GM04504 (cell line): ENCODE results near the gene DYSF.

Experiments used
- DNase-seq: peaks from one replicate; pipeline ENCODE4 v3.0.0-alpha.2; 2012; ENCODE audit warnings: low read depth

DYSF gene

DNA sequence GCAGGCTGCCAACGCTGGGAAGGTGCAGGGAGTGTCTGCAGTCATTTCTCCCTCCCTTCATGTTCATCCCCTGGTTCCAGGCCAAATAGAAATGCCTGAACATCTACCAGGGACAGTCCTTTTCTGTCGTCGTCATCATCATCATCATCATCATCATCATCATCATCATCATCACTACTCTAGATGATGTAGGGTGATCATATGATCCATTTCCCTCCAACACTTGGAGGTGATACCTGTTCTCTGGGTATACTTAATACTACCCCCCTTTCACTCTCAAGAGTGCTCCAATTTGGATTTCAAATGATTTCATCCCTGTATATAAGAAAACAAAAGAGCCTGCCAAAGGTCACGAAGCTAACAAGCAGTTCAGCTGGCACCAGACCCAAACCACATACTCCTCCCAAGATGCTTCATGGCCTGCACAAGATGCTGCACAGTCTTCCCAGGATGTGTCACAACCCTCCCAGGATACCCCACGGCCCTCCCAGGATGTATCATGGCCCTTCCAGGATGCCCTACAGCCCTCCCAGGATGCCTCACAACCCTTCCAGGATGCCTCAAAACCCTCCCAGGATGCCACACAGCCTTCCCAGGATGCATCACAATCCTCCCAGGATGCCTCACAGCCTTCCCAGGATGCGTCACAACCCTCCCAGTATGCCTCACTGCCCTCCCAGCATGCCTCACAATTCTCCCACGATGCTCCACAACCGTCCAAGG is 257.9 kb downstream of the DYSF start:
- DNase-seq: peak; percentile 71

DNA sequence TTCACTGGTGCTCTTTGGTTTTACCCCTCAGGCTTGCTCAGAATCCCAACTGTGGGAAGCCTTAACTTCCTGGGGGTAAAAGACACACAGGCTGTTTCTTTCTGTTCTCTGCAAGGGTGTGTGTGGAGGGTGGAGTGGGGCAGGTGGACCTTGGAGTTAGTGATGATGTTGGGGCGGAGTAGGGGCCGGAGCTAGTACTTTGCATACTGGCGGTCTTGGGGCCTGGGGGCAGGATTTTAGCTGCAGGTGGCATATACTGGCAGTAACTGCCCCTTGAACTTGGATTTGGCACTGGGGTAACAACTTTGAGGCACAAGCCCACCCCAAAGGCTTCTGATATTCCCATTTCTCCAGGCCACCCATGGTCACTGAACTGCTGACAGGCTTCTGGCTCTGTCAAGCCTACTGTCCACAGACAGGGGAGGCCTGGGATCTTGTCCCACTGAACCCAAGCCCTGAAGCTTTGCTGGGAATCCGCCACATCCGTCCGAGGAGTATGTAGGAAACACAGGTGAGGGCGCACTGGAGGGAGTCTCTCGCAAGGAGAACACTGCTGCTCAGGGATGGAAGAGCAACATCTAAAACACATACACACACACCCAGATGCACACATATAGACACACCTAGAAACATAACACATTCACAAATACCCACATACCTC is 258.9 kb downstream of the DYSF start:
- DNase-seq: no peak

DNA sequence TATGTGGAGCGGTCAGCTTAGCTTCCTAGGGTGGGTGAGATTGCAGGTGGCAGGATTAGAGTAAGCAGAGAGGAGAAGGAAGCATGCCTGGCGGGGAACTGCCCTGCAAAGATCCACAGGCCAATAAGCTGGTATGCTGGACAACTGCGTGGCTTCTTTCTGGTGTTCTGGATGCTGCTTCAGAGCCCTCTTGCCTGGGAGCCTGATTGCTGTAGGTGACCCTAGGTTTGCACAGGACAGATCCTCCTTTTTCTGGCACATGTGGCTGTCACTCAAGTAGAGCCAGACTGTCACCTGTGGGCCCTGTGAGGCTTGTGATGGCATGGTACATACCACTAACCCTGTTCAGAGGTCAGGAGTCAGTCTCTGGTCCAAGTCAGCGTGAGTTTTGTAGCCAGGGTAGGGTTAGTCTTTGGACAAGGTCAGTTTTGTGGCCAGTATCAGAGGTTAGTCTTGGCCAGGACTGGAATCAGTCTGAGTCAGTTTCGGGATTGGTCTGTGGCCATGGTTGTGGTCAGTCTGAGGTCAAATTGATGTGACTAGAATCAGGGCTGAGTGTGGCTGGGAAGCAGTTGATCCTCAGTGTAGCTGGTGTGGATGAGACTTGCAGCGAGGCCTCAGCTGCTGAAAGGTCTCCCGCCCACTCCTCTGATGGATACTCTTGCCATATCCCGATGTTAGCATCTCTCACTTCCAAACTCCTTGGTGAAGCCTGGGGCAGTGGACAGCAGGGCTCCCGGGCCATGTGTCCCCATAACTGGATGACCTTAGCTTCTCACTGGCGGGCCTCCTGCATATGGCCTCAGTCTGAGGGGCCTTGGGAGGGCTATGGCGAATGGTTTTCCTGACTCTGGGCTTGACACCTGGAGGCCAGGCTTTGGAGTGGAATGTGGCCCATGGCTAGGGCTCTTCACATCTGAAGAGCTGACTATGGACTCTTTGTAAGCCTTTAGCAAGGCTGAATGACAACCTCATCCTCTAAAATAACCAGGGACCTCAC is 260.5 kb downstream of the DYSF start:
- DNase-seq: no peak

DNA sequence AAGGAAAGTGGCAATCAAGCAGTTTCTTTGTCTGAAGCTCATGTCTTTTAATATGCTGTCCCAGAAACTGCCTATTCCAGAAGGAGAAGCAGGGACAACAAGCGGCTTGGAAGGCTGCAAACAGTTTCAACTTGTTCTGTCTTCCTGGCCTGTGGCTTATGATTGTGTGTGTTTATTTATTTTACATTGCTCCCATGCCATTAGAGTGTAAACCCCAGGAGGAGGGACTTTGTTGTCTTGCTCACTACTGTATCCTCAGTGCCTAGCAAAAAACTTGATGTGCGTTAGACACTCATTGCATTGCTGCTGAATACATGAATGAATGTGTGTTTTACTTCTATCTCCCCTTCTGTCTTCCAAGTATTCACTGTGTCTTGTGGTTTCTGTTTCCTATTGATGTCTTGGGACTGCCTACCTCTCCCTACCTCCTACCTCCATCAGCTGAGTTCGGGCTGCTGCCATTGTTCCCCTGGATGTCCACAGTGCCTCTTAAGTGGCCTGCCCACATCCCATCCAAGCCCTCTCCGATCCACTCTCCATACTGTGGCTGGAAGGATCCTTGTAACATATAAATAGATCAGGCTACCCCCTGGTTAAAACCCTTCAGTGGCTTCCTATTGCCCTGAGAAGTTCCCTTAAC is 261.4 kb downstream of the DYSF start:
- no peak for DNase-seq

DNA sequence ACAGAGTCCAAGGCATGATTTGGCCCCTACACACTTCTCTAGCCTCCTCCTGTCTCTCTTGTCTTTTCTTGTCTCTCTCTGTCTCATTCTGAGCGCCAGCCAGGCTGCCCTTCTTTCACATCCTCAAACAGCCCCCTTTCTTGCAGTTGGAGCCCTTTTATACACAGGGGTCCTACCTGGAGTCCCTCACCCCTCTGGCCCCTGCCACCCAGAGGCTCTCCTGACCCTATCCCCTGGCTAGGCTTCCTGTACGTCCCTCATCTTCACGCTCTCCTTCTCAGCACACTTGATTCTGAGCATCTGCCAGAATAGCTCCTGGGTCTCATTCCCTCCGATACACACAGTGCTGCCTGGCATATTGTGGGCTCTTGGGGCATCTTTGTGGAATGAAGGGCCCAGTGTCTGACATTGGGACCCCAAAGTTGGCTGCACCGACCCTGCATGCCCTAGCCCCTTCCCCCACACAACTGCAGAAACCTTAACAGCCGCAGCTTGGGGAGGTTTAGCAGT is 261.9 kb downstream of the DYSF start:
- no peak for DNase-seq

DNA sequence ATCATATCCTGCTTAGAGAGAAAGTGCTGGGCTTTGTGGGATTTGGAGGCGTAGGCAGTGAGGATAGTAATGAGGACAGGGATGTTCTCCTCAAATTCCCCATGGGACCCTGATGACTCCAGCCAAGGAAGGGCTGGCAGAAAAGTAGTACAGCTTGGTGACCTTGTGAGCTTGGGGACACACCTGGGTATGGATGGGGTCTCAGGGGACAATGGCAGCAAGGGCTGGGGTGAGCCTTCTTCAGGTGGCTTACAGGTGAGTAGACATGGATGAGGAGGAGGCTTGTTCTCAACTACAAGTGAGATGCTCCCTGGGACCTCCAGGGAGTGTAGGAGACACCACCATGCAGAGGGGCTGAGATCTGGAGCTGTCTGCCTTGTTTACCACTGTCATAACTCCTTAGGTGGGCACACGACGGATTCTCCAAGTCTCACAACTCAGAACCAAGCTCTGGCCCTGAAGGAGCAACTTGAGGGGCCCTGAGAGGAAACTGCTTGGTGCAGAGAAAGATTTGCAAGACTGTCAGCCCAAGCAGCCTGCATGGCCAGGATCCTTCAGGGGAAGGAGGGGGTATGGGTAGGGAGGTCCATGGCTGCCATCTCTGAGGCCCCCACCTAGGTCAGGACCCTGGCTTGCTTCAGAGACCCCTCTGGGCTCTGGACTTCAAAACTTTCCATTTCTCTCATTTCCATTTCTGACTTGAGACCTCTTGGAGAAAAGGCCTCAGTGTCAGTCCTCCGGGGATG is 262.8 kb downstream of the DYSF start:
- no peak for DNase-seq

DNA sequence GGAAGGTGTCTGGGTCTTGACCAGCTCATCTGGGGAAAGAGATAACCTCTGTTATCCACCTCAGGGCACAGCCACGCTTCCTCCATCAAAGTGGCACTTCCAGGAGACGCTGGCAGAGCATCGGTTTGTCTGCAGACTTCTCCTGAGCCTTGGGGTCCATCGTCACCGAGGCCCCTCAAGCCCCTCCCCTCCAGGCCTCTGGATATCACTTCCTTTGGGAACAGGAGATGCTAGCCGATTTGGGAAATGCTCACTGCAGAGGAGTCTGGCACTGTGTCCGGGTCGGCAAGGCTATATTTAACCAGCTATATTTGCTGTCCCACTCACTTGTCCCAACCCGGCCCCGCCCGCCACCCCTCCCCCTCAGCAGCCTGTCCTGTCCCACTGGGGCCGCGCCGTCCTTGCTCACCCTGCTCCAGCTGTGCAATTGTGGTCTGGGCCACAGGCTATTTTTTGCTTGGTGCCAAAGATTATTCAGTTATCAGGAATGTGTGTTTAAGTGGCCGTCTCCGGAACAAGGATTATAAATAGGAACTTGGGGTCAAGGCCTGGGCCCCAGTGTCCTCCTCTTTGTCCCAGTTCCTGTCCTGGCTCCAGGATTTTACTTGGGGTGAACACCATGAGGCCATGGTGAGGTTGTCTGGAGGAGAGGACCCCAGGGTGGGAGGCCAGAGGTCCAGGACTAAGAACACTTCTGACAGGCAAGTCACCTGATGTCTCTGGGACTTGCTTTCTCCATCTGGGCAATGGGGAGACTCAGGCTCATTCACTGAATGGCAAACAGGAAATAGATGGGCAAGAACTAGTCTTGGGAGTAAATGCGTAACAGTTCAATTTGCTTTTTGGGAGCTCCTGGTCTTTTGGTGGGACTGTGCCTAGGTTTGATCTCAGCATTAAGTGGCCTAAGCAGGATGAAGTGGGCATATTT is 263.6 kb downstream of the DYSF start:
- DNase-seq: peak; percentile 79

DNA sequence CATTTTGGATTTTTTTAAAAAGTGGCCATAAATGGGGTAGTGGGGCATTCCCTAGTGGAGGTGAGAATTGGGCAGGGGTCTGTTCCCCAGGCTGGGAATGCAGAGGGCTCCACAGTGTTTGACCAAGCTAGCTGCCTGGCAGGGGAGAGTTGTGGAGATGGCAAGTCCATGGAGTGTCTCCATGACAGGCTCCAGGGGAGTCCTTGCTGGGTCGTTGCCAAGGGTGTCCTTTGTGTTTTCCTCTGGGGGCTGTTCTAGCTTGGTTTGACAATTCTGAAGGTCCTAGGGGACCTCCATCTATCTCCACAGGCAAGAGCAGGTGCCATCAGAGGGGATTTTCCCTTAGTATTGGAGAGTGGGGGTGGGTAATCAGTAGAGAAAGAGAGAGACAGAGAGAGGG is 265.3 kb downstream of the DYSF start:
- no peak for DNase-seq

DNA sequence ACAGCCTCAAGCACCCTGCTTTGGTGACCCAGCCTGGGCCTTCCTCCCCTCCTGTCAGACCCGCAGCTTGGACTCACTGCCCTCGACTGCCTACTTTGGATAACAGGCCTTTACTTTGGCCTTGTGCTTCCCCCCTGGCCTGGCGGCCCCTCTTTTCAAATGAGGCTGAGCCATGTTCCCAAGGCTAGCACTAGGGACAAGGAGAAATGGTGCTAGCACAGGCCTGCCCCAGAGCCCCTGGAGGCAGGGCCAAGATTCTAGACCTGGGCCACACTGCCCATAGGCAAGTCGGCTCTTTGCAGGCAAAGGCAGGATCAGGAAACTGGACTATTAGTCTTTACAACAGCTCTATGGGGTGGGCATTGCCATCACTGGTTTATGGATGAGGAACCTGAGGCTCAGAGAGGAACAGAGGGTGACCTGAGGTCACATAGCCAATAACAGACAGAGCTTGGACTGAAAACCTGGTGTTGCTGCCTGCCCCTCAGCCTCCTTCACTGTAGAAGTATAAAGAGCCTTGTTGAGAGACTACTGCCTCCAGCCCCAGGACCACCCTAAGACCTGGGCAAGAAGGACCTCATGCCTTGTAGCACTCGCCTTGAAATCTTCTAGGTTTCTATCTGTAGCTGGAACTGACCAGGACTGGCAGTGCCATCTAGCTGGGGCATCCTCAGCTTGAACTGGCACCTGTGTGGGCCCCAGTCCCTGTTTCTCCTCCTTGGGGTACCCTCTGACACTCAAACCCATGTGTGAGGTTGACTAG is 266.3 kb downstream of the DYSF start:
- no peak for DNase-seq

DNA sequence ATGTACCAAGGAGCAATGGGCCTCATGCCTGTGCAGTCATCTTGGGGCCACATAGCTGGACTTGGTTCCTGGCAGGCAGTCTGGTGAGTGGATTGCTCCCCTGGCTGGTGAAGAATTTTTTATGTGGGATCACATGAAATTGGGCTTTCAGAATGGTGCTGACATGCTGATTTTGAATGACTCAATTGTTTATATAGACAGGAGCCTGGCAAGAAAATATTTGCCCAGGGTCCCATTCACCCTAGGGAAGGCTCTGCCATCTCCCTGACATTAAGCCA is 266.9 kb downstream of the DYSF start:
- no peak for DNase-seq

DNA sequence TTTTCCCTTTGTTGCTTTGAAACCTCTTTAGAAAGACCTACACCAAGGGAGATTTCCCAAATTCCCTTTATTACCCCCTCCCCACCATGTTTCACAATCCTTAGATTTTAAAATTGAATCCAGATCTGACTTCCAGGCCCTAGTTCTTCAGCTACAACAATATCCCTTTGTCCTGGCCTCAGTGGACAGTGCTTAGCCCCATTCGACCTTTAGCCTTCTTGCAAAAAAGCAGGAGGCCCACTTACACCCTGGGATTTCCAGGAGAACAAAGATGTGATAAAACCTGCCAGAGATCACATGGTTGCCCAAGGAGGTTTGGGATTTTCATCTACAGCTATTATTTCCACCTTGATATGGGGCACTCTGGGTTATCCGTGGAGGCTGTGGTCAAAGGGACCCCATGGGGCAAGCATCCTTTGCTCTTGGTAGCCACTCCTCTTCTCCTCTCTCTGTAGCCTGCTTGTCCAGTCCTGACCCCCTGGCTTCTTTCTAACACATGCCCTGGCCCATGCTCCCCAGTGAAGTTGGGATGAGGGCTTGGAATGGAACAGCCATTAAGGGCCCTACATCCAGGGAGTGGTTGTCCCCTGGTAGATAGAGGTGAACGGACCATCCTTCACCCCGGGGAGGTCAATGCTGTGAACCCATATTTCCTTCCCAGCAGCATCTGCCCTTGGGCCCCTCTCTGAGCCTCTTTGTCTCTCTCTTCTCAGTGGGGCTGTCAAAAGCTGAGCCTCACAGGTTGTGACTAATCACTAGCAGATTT is 267.4 kb downstream of the DYSF start:
- no peak for DNase-seq

DNA sequence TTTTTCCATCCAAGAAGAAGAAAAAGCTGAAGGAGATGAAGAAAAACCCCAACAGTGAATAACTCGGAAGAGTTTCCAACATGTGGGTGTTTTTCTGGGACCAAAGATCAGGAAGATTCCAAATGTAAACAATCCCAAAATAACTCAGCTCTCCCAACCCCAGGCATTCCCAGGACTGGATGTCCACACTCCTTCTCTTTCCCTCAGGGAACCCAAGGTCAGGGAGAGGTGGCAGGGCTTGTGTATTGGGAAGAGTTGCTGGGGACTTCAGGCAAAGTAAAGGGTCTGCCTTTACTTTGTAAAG is 268.0 kb downstream of the DYSF start:
- DNase-seq: no peak

DNA sequence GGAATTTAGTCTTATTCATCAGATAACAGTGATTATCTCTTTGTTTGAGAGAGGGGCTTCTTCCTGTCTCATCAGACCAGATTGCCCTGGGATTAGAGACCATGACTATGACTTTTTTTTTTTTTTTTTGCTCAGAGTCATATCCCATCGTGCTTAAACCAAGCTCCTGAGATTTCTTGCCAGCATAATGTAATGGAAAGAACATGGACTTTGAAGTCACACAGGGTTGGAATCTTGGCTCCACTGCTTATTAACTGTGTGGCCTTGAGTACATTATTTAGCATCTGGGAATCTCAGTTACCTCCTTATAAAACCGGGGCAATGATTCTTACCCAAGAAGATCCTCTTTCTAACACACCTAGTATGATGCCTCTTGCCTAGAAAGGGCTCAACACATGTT is 268.3 kb downstream of the DYSF start:
- DNase-seq: no peak

DNA sequence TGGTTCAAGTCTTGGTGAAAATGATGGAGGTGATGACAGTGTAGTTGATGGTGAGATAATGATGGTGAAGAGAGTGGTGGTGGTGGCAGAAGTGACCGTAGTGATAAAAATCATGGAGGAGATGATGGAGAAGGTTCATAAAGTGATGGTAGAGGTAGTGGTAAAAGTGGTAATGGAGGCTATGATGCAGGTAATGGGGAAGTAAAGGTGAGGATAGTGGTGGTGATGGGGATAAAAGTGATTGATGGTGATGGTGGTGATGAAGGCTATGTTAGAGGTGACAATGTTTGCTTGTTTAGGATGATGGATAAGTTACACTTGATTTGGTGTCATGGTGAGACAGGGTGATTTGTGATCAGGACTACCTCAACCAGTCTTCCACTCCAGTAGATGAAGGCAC is 268.9 kb downstream of the DYSF start:
- DNase-seq: no peak

DNA sequence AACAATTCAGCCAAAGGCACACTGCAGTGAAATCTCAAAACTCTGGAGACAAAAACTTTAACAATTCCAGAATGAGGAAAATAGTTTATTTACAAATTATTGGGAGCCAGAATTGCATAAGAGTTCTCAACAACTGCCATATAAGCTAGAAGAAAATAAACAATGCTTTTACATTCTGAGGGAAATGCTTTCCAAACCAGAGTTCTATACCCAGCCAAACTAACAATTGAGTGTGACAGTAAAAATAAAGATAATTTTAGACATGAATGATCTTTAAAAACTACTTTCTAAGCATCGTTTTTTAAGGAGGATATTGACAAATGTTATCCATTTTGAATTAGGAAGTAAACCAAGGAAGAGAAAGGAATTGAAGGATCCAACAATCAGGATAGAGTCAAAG is 271.4 kb downstream of the DYSF start:
- no peak for DNase-seq

DNA sequence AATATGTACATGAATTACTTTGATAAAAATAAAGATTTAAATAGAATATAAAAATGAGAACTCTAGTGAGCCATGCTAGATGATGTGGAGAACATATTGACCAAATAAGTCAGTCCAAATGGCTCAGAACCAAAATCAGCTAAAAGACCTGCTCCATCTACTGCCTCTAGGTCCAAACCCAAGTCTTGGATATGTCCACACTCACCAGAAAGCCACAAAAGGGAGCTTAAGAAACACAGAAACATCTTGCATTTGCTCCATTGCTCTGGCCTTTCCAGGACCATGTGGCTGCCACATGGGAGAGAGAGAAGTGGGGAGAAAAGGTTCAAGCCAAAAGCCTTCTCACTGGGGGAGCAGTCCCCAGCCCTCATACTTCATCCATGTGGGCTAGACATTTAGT is 272.5 kb downstream of the DYSF start:
- DNase-seq: no peak

DNA sequence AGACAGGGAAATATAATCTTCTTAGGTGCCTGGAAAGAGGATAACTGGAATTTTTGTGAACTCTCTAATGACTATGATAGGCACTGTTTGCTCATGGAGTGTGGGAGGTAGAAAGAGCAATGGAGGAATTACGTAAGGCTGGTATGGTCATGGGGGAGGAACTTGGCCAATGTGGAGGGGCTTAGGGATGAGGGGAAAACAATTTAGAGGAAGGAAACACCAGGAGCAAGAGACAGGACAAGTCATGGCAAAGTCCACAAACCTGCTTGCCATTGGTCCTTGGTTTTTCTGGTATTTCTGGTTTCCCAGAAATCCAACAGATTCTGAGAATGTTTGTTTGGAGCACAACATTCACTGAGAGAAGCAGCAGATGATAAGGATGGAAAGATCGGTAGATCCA is 274.2 kb downstream of the DYSF start:
- no peak for DNase-seq

DNA sequence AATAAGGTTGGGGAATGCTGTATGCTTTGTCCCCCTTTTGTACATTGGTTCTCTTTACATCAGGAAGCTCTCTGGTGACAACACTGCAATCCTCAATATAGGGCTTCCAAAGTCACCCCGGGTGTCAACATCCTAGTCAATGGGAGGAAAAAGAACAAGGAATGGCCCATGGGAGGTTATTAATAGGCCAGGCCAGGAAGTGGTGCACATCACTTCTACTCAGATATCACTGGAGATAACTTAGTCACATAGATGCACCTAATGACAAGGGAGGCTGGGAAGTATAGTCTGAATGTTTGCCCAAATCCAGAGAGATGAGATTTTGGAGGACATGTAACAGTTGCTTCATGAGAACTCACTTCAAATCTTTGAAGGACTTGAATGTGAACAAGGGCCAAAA is 274.7 kb downstream of the DYSF start:
- no peak for DNase-seq

DNA sequence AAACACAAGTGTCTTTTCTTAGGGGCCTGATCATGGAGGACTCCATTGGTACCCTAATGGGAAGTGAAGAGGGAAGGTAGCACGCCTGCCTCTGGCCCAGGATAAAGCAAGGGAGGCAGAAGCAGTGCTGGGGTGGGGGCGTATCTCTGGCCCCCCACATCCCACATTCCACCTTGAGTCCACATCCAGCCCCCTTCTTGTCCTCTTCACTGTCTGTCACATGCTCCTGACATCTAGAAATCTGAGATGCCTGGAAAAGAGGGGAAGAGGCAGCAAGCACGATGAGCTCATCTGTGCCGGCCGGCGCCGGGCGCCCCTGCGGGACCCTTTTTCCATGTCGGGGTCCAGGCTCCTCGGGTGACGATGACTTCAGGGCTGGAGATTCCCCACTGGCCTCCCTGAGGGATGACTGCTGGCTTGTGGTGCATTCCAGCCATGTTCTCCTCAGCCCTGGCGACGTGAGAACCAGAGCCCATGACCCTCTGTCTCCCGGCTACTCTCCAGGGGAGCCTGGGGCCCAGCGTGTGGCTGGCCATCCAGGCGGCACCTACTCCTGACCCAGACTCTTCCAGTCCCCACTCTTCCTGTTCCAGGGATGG is 277.5 kb downstream of the DYSF start:
- no peak for DNase-seq
